ENCODE data around the gene RPS24.
"Not testable (repeated sequence)": the region's sequence is repeated elsewhere in the genome, so short reads cannot be mapped to it uniquely, and the experiment has no call there.

The RPS24 gene

GRCh38 chr10:78072504-78072903 lies 38.8 kb downstream of the RPS24 start:
- H3K36me3 ChIP-seq (ENCODE audit: insufficient read depth, low read length) = no peaks in the 10 kb centered on the region
- H3K9me3 ChIP-seq (ENCODE audit: control insufficient read depth, insufficient read depth, low read length) = peaks cover 3% of the 10 kb centered on the region; the same call in 1 of the 2 replicates
- no peaks in the 10 kb centered on the region for H3K4me1 ChIP-seq (ENCODE audit: insufficient read depth, low read length)
- H3K9ac ChIP-seq (ENCODE audit: low read depth, low read length) = no peak overlapping the region

- not testable (repeated sequence) for H3K36me3 ChIP-seq (ENCODE audit: insufficient read depth, low read length); H3K4me1 ChIP-seq (ENCODE audit: insufficient read depth, low read length); H3K9me3 ChIP-seq (ENCODE audit: control insufficient read depth, insufficient read depth, low read length)
These were observed 42.1 kb downstream of the RPS24 start for GRCh38 chr10:78075806-78076205.

GRCh38 chr10:78078539-78079330 lies 45.1 kb downstream of the RPS24 start:
- H3K9ac ChIP-seq (ENCODE audit: low read depth, low read length) = no peak overlapping the region
- no peaks in the 10 kb centered on the region for H3K4me1 ChIP-seq (ENCODE audit: insufficient read depth, low read length)
- no peaks in the 10 kb centered on the region for H3K36me3 ChIP-seq (ENCODE audit: insufficient read depth, low read length)
- peaks cover 3% of the 10 kb centered on the region; the same call in 1 of the 2 replicates for H3K9me3 ChIP-seq (ENCODE audit: control insufficient read depth, insufficient read depth, low read length)

More at GRCh38 chr10:78075806-78076205, 42.1 kb downstream of the RPS24 start:
- not testable (repeated sequence) for H3K9ac ChIP-seq (ENCODE audit: low read depth, low read length)

GRCh38 chr10:78079411-78079810 lies 45.7 kb downstream of the RPS24 start:
- no peaks in the 10 kb centered on the region for H3K36me3 ChIP-seq (ENCODE audit: insufficient read depth, low read length)
- no peaks in the 10 kb centered on the region for H3K4me1 ChIP-seq (ENCODE audit: insufficient read depth, low read length)
- H3K9me3 ChIP-seq (ENCODE audit: control insufficient read depth, insufficient read depth, low read length) = peaks cover 1% of the 10 kb centered on the region; the same call in 1 of the 2 replicates
- no peak overlapping the region for H3K9ac ChIP-seq (ENCODE audit: low read depth, low read length)

- H3K4me1 ChIP-seq (ENCODE audit: insufficient read depth, low read length) = no peaks in the 10 kb centered on the region
- no peaks in the 10 kb centered on the region for H3K36me3 ChIP-seq (ENCODE audit: insufficient read depth, low read length)
- no peak overlapping the region for H3K9ac ChIP-seq (ENCODE audit: low read depth, low read length)
- H3K9me3 ChIP-seq (ENCODE audit: control insufficient read depth, insufficient read depth, low read length) = no peaks in the 10 kb centered on the region; the same call in 1 of the 2 replicates
These were observed 47.6 kb downstream of the RPS24 start for GRCh38 chr10:78081292-78081691.

- Histone ChIP-seq H3K4me1 (ENCODE audit: insufficient read depth, low read length) (no peaks in the 10 kb centered on the region), H3K9me3 (ENCODE audit: control insufficient read depth, insufficient read depth, low read length) (no peaks in the 10 kb centered on the region), H3K36me3 (ENCODE audit: insufficient read depth, low read length) (no peaks in the 10 kb centered on the region), H3K9ac (ENCODE audit: low read depth, low read length) (no peak overlapping the region)
These were observed 49.0 kb downstream of the RPS24 start for GRCh38 chr10:78082636-78083035.
